WERI-Rb-1 (cell line): ENCODE results near the gene FIBCD1.

Experiments
- DNase-seq: peaks from one replicate; pipeline ENCODE4 v3.0.0-alpha.2; 2020
- H3K27ac ChIP-seq: fragments of 250-450 bp; sonication (Bioruptor Pico); 2 replicates; pipeline ENCODE4 v1.5.1; 2020; ENCODE audit warnings: mild to moderate bottlenecking, moderate library complexity
- H3K27me3 ChIP-seq: fragments of 250-450 bp; sonication (Bioruptor Pico); 2 replicates; pipeline ENCODE4 v1.5.1; 2021; ENCODE audit warnings: mild to moderate bottlenecking, low read depth, moderate library complexity; ENCODE audit not compliant: insufficient read depth, severe bottlenecking
- H3K36me3 ChIP-seq: fragments of 250-450 bp; sonication (Bioruptor Pico); 2 replicates; pipeline ENCODE4 v1.5.1; 2020; ENCODE audit warnings: mild to moderate bottlenecking, moderate library complexity
- H3K4me3 ChIP-seq: 2 replicates; pipeline ENCODE4 v1.5.1; 2011; ENCODE audit warnings: low read depth, mild to moderate bottlenecking, control low read depth, low read length
- H3K9me3 ChIP-seq: fragments of 250-450 bp; sonication (Bioruptor Pico); 2 replicates; pipeline ENCODE4 v1.5.1; 2021; ENCODE audit warnings: mild to moderate bottlenecking, moderate library complexity; ENCODE audit not compliant: severe bottlenecking
- CTCF ChIP-seq: IDR thresholded peaks from 2 replicates; pipeline ENCODE4 v1.5.1; 2011; ENCODE audit warnings: low read depth, mild to moderate bottlenecking, control low read depth, inconsistent platforms, low read length

FIBCD1 gene

GRCh38 chr9:130854835-130855234 is 84.2 kb downstream of the FIBCD1 start:
- H3K36me3 ChIP-seq = peaks cover 81% of the 10 kb centered on the region

GRCh38 chr9:130854092-130854491 is 85.0 kb downstream of the FIBCD1 start:
- no peak for DNase-seq
- H3K36me3 ChIP-seq = peaks cover 84% of the 10 kb centered on the region

More at GRCh38 chr9:130854835-130855234, 84.2 kb downstream of the FIBCD1 start:
- Histone ChIP-seq H3K27me3 (no peaks in the 10 kb centered on the region), H3K27ac (no peak overlapping the region), H3K4me3 (no peak overlapping the region), H3K9me3 (no peaks in the 10 kb centered on the region)
- no peak for DNase-seq
- TF ChIP-seq CTCF = 0 out of 2 replicates have a peak, but pooled peaks have one; percentile 31

GRCh38 chr9:130852801-130853200 is 86.2 kb downstream of the FIBCD1 start:
- H3K36me3 ChIP-seq = peaks cover 78% of the 10 kb centered on the region
- no peaks in the 10 kb centered on the region for H3K27me3 ChIP-seq
- DNase-seq = no peak
- TF ChIP-seq CTCF = no peak
- H3K9me3 ChIP-seq = no peaks in the 10 kb centered on the region
- no peak overlapping the region for H3K4me3 ChIP-seq
- no peak overlapping the region for H3K27ac ChIP-seq

More at GRCh38 chr9:130854092-130854491, 85.0 kb downstream of the FIBCD1 start:
- Histone ChIP-seq H3K9me3 (no peaks in the 10 kb centered on the region), H3K27me3 (no peaks in the 10 kb centered on the region), H3K4me3 (no peak overlapping the region), H3K27ac (no peak overlapping the region; the same call in 1 of the 2 replicates)
- no peak for TF ChIP-seq CTCF
